GM21528 (cell line): ENCODE results near the gene FHOD3.
"Not testable (repeated sequence)": the region's sequence is repeated elsewhere in the genome, so short reads cannot be mapped to it uniquely, and the experiment has no call there.

Experiments
- ATAC-seq: cut with Tn5 transposase; IDR thresholded peaks from one replicate; pipeline ENCODE4 v1.9.1; 2021; ENCODE audit warnings: mild to moderate bottlenecking, moderate library complexity; ENCODE audit not compliant: unreplicated experiment, low FRiP score

FHOD3 gene

DNA sequence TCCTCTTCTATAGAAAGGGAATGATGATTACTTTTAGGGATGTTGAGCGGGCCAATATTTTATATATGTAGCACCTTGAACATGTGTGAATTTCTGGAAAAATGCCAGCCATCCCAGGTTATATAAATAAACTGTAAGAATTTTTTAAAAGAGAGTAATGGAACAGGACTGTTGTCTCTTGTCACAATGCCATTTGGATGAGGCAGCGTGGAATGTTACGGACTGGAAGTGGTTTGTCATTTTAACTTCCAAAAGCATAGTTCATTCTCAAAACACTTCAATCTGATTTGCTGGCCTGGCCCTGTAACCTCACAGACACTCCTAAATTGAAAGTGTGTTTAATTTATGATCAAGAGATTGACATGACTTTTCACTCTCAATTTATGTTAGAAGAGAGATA lies 460.5 kb downstream of the FHOD3 start:
- ATAC-seq = no peak

- ATAC-seq = no peak
These were observed 461.1 kb downstream of the FHOD3 start for GRCh38 chr18:36758623-36759022.

- ATAC-seq = no peak
These were observed 461.8 kb downstream of the FHOD3 start for GRCh38 chr18:36759167-36759776.

GRCh38 chr18:36760598-36760997 lies 463.1 kb downstream of the FHOD3 start:
- no peak for ATAC-seq

GRCh38 chr18:36761186-36761698 lies 463.7 kb downstream of the FHOD3 start:
- no peak for ATAC-seq

GRCh38 chr18:36762074-36762473 lies 464.6 kb downstream of the FHOD3 start:
- no peak for ATAC-seq

- not testable (repeated sequence) for ATAC-seq
These were observed 465.5 kb downstream of the FHOD3 start for GRCh38 chr18:36762965-36763364.

DNA sequence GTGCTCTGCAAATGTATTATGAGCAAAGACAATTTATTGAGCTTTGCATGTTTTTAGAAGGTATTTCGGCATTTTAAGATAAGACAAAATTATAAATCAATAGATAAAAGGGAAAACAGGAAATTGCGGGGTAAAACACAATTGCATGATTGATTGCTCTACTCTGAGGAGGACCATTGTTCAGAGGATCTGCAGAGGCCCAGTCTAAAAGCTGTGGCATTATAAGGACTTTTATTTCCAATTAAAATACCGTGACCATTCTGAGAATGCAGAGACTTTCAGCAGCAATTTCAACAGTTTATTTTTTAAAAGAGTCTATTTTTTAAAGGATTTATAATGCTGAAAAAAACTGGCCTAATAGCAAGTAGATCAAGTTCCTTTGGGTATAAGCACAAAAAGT lies 469.3 kb downstream of the FHOD3 start:
- ATAC-seq = no peak

- no peak for ATAC-seq
These were observed 471.7 kb downstream of the FHOD3 start for GRCh38 chr18:36769172-36769571.

- ATAC-seq = no peak
These were observed 472.2 kb downstream of the FHOD3 start for GRCh38 chr18:36769611-36770314.

GRCh38 chr18:36770315-36770946 lies 472.9 kb downstream of the FHOD3 start:
- ATAC-seq = no peak

- peak; percentile 73 for ATAC-seq
These were observed 473.7 kb downstream of the FHOD3 start for GRCh38 chr18:36771245-36771644.

DNA sequence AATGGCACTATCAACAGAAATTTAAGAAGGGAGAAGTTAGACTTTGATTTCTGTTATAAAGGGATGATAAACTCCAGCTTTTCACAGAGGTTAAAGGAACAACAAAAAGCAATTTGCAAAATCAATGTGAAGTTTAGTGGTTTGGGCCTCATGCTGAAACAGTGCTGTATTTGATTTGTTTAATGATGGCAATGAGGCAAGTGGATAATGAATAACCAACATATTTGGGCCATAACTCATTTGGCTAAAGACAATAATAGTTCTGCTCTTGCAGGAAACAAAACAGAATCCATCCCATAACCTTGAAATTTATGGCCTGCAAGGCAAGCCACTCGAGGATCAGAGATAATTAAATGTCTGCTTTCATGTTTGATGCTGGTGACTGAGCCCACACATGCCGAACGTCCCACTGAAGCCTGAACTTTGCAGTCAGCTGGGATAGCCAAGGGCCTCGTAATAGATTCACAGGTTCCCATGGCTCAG lies 474.8 kb downstream of the FHOD3 start:
- no peak for ATAC-seq

GRCh38 chr18:36775396-36775795 lies 477.9 kb downstream of the FHOD3 start:
- no peak for ATAC-seq

DNA sequence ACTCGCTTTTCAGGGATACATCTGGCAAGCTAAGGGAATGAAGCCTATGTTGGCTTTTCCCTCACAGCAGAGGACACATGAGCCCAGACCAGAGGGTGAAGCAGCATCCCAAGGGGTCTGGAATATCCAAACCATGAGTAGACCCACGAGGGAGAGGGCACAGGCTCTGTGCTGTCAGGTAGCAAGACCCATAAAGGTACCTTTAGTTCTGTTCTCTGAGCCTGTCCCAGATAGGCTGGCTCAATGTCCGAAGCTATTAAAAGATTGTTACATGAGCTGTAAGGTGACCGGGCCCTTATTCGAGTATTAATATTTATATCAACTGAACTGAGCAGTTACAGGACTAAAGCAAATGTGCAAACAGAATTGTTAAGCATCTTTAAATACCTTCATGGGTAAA lies 479.1 kb downstream of the FHOD3 start:
- no peak for ATAC-seq

GRCh38 chr18:36777566-36777965 lies 480.1 kb downstream of the FHOD3 start:
- no peak for ATAC-seq

DNA sequence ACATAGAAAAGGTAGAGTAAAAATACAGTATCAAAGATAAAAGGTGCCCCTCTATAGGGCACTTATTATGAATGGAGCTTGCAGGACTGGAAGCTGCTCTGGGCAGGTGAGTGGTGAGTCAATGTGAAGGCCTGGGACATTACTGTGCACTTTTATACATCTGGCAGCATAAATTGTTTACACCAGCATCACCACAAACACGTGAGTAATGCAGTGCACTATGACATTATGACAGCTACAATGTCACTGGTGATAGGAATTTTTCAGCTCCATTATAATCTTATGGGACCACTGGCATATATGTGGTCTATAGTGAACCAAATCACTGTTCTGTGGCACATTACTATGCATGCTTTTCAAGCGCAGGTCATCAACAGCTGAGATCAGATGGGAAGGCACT lies 483.2 kb downstream of the FHOD3 start:
- no peak for ATAC-seq

- no peak for ATAC-seq
These were observed 485.2 kb downstream of the FHOD3 start for GRCh38 chr18:36782710-36783109.

DNA sequence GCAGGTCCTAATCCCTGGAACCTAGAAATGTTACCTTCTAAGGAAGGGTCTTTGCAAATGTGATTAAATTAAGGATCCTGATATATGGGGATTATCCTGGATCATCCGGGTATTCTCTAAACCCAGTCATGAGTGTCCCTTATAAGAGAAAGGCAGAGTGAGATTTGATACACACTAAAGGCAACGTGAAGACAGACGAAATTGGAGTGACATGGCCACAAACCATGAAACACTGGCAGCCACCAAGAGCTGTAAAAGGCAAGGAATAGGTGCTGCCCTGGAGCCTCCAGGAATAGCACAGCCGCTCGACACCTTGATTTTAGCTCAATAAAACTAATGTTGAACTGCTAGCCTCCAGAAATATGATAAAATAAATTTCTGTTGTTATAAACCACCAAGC lies 486.3 kb downstream of the FHOD3 start:
- ATAC-seq = no peak

- no peak for ATAC-seq
These were observed 489.2 kb downstream of the FHOD3 start for GRCh38 chr18:36786686-36787085.

DNA sequence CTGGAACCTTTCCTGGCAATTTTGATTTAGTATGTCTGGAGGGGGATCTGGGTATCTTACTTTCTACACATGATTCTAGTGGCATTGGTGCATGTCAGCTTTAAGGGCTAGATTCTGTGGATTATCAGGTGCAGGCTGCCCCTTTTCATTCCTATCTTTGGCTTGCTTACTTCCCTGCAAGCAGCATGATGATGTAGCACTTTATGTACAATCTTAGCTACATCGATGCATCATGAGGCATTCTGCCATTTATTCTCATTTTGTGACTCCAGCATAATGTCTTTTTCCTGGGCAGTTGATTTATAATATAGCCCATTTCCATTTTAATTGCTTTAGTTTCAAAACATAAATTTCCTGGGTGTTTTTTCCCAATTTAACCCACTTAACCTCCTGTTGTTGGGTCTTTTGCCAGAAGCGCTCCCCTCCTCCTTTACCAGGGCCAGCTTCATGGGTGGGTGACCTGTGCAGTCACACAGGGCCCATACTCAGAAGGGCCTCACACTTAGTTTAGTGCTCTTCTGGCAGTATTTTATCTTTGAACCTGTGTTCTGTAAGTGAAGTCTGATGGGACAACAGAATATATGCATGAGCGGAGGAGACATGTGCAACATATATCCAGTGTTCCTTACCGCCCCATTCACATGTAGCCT lies 495.2 kb downstream of the FHOD3 start:
- ATAC-seq = no peak
